Fibroblast of mammary gland (primary cell): ENCODE results near the gene EXD3.

Experiments
- DNase-seq: peaks from one replicate; pipeline ENCODE4 v3.0.0-alpha.2; 2010; ENCODE audit warnings: low read depth
- H3K4me3 ChIP-seq: 2 replicates; pipeline ENCODE4 v1.5.1; 2011; ENCODE audit warnings: low read depth, mild to moderate bottlenecking, low read length, moderate library complexity; ENCODE audit not compliant: control insufficient read depth
- TF ChIP-seq, protein P1 (sequence below): conservative IDR thresholded peaks from 2 replicates; pipeline ENCODE4 v1.5.1; 2011; ENCODE audit warnings: low read depth, low read length, inconsistent platforms; ENCODE audit not compliant: control insufficient read depth, insufficient read depth

The EXD3 gene

GRCh38 chr9:137277329-137278041 lies 145.5 kb downstream of the EXD3 start, which contains the start of gene TOR4A:
TOR4A (plus strand) TSS chr9:137277726; CDS start chr9:137278690, 964 bp downstream.
- DNase-seq, result peak; percentile 78

DNA sequence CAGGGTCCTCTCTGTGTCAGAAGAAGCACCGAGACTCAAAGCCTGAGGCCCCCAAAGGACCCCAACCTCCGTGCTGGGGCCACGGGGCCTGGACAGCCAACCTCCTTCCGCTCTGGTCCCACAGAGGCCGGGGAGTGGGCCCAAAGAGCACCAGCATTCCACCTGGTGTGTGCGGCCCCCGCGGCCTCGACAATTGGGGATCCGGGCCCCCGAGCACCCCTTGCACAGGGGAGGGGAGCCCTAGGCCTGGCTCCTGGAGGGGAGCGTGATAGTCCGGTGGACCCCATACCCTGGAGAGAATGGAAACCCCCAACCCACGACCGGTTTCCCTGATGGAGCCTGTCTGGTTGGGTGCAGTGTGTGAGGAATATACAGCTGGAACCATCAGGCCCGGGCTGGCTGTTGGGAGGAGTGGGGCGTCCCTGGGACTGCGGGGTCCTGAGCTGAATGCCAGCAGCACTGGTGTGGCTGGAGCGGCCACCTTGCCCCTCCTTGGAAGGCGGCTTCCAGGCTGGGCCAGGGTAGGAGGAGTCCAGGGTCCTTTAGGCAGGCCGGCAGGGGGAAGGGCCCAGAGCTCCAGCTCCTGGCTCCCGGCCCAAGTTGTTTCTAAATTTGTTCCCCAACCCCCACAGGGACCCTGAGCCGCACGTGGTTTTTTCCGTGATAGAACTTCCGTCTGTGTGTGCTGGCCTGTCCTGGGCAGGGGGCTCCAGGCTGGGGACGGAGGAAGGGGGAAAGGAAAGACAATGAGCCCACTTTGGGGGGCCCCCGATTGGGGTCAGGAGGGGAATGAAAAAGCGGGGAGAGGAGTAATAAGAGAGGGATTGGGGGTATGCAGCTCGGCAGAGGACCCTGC lies 146.3 kb downstream of the EXD3 start:
- peak overlapping the region; percentile 63 for H3K4me3 ChIP-seq
- TF ChIP-seq, protein P1, sequence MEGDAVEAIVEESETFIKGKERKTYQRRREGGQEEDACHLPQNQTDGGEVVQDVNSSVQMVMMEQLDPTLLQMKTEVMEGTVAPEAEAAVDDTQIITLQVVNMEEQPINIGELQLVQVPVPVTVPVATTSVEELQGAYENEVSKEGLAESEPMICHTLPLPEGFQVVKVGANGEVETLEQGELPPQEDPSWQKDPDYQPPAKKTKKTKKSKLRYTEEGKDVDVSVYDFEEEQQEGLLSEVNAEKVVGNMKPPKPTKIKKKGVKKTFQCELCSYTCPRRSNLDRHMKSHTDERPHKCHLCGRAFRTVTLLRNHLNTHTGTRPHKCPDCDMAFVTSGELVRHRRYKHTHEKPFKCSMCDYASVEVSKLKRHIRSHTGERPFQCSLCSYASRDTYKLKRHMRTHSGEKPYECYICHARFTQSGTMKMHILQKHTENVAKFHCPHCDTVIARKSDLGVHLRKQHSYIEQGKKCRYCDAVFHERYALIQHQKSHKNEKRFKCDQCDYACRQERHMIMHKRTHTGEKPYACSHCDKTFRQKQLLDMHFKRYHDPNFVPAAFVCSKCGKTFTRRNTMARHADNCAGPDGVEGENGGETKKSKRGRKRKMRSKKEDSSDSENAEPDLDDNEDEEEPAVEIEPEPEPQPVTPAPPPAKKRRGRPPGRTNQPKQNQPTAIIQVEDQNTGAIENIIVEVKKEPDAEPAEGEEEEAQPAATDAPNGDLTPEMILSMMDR, result no peak
- peak; percentile 51 for DNase-seq

More at GRCh38 chr9:137277329-137278041, 145.5 kb downstream of the EXD3 start, which contains the start of gene TOR4A:
- H3K4me3 ChIP-seq, result peak within 1 kb of the TSS; percentile 63
- TF ChIP-seq, protein P1, result no peak

DNA sequence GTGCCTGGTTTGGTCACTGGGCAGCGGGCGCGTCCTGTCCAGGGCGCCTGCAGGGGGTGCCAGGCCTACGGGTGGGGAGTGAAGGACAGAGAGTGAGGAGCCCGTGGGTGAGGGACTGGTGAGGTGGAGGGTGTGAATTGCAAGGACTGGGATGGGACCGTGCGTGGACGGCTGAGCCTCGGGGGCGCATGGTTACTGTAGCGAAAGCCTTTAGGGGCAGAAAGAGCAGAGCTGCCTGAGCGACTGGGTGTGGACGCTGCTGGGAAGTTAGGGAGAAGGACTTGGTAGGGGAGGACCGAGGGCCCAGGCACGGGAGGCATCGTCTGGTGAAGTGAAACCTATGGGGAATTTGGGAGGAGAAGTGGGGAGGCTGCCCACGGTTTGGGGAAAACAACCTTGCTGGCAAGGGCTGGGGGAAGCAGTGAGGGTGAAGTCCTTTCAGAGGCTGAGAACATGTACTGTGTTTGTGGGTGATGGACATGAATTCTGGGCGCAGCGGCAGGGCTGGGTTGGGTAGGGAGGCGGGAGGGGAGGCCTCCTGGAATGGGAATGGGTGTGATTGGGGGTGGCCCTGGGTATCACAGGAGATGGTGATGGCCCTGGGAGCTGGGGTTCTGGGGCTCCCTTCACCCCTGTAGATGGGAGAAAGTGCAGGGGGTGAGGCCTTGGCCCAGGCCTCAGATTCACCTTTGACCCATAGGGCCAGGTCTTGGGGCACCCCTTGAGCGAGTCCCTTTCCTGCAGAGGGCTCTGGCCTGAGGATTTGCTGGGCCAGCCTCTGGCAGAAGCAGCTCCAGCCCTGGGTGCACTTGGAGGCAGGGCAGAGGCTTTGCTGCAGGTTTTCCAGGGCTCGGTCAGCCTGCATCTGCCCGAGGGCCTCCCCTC lies 147.1 kb downstream of the EXD3 start:
- DNase-seq, result no peak
- TF ChIP-seq, protein P1, result no peak
- no peak overlapping the region for H3K4me3 ChIP-seq

DNA sequence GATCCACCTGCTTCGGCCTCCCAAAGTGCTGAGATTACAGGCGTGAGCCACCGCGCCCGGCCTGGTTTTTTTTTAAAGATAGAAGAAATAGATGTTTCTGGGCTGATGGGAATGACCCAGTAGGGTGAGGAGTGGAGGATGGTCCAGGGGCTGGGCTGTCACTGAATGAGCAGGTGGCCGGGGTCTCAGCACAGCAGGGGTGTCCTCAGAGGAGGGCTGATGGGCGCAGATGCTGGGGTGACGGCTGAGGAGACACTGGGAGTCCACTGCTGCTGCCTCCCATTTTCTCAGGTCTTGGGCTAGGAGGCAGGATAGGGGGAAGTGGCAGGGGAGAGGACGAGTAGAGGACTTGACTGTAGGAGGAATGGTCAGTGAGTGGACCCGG lies 147.8 kb downstream of the EXD3 start:
- no peak for DNase-seq
- no peak overlapping the region for H3K4me3 ChIP-seq

DNA sequence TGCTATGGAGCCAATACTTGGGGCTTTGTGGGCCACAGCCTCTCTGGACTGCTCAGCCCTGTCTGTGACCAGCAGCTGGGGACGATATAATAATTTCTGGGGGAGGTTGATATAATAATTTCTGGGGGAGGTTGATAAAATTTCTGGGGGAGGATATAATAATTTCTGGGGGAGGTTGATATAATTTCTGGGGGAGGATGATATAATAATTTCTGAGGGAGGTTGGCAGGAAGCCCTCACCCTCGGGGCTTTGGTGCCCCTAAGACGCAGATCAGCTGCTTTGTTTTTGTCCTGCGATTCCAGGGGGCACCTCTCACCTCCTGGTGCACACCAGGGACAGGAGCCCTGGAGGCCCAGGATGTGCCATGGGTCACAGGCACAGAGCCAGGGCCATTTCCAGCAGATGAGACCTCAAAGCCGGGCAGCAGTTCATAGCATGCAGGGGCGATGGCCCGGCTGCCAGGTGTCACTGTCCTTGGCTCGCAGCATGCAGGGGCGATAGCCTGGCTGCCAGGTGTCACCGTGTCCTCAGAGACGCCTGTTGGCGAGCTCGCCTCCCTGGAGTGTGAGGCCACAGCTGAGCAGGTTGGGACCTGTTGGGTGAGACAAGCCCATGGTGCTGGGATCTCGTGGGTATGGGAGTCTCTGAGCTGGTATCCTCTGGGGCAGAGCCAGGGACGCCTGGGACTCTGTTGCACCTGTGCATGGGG lies 149.2 kb downstream of the EXD3 start:
- no peak overlapping the region for H3K4me3 ChIP-seq
- no peak for DNase-seq
- TF ChIP-seq, protein P1, result no peak

More for the DNA sequence above, 147.8 kb downstream of the EXD3 start:
- TF ChIP-seq, protein P1, result no peak
